ENCODE measurements around the gene SCRT2. TPM values are rescaled to one million over a fixed set of nuclear protein-coding genes. Genes with fewer than 3 reads are reported as not detected.

SCRT2 gene
- total RNA-seq, 1 donor from 2014 or later = not detected

GRCh38 chr20:676967-677366 lies 1.4 kb upstream of the SCRT2 start:
- Histone ChIP-seq H3K36me3 (no peaks in the 10 kb centered on the region), H3K79me2 (ENCODE audit: low read depth) (no peaks in the 10 kb centered on the region), H3K4me2 (peak overlapping the region; percentile 92), H3K4me1 (peaks cover 25% of the 10 kb centered on the region), H3K27ac (no peak overlapping the region), H3K4me3 (peak overlapping the region; percentile 48), H3K9ac (no peak overlapping the region), H4K20me1 (ENCODE audit: low read depth) (peaks cover 28% of the 10 kb centered on the region), H2AFZ (replicated peaks) (no peak overlapping the region), H3K27me3 (peaks cover 72% of the 10 kb centered on the region), H3K9me3 (ENCODE audit: low read depth) (no peaks in the 10 kb centered on the region), H3F3A (ENCODE audit: low read depth) (peaks cover 19% of the 10 kb centered on the region)
- Mint-ChIP-seq H3K27me3 (ENCODE audit: insufficient read depth, low read depth) (peaks cover 50% of the 10 kb centered on the region), H3K36me3 (no peaks in the 10 kb centered on the region), H3K27ac (no peak overlapping the region), H3K9me3 (no peaks in the 10 kb centered on the region), H3K4me3 (no peak overlapping the region), H3K4me1 (peaks cover 14% of the 10 kb centered on the region)
- TF ChIP-seq EZH2 (IDR thresholded peaks at IDR 0.05) (no peak), EZH2phosphoT487 (IDR thresholded peaks at IDR 0.05) (no peak), CTCF (IDR thresholded peaks at IDR 0.05) (no peak)
- DNase-seq (ENCODE audit: low spot score) = no peak

- Histone ChIP-seq H3K36me3 (no peaks in the 10 kb centered on the region), H3K27me3 (peaks cover 72% of the 10 kb centered on the region), H3K79me2 (ENCODE audit: low read depth) (no peaks in the 10 kb centered on the region), H4K20me1 (ENCODE audit: low read depth) (peaks cover 28% of the 10 kb centered on the region), H2AFZ (replicated peaks) (no peak overlapping the region), H3K4me1 (peaks cover 25% of the 10 kb centered on the region), H3F3A (ENCODE audit: low read depth) (peaks cover 19% of the 10 kb centered on the region), H3K4me2 (peak overlapping the region; percentile 92), H3K9ac (no peak overlapping the region), H3K9me3 (ENCODE audit: low read depth) (no peaks in the 10 kb centered on the region), H3K4me3 (peak overlapping the region; percentile 48), H3K27ac (no peak overlapping the region)
- peak; percentile 50 for DNase-seq (ENCODE audit: low spot score)
- Mint-ChIP-seq H3K9me3 (no peaks in the 10 kb centered on the region), H3K27ac (no peak overlapping the region), H3K36me3 (no peaks in the 10 kb centered on the region), H3K27me3 (ENCODE audit: insufficient read depth, low read depth) (peaks cover 51% of the 10 kb centered on the region), H3K4me3 (peak overlapping the region; percentile 81), H3K4me1 (peaks cover 16% of the 10 kb centered on the region)
- no peak for TF ChIP-seq EZH2 (IDR thresholded peaks at IDR 0.05)
- no peak for TF ChIP-seq CTCF (IDR thresholded peaks at IDR 0.05)
- no peak for TF ChIP-seq EZH2phosphoT487 (IDR thresholded peaks at IDR 0.05)
These were observed 824 bp upstream of the SCRT2 start for GRCh38 chr20:676315-676937.

GRCh38 chr20:675033-675452 lies 559 bp downstream of the SCRT2 start:
- TF ChIP-seq EZH2 (IDR thresholded peaks at IDR 0.05) = no peak
- TF ChIP-seq CTCF (IDR thresholded peaks at IDR 0.05) = no peak
- TF ChIP-seq EZH2phosphoT487 (IDR thresholded peaks at IDR 0.05) = no peak
- Mint-ChIP-seq H3K4me3 (peak overlapping the region; percentile 27), H3K36me3 (no peaks in the 10 kb centered on the region), H3K27ac (no peak overlapping the region), H3K4me1 (peaks cover 16% of the 10 kb centered on the region), H3K9me3 (no peaks in the 10 kb centered on the region), H3K27me3 (ENCODE audit: insufficient read depth, low read depth) (peaks cover 54% of the 10 kb centered on the region)
- H3K27ac ChIP-seq = no peak overlapping the region
- H3K4me1 ChIP-seq = peaks cover 25% of the 10 kb centered on the region
- peak overlapping the region; percentile 73 for H3K4me2 ChIP-seq
- no peak for DNase-seq (ENCODE audit: low spot score)
- H3K4me3 ChIP-seq = peak overlapping the region; percentile 48
- H3K79me2 ChIP-seq (ENCODE audit: low read depth) = no peaks in the 10 kb centered on the region
- peaks cover 19% of the 10 kb centered on the region for H3F3A ChIP-seq (ENCODE audit: low read depth)
- H2AFZ ChIP-seq (replicated peaks) = no peak overlapping the region
- no peak overlapping the region for H3K9ac ChIP-seq
- peaks cover 28% of the 10 kb centered on the region for H4K20me1 ChIP-seq (ENCODE audit: low read depth)
- H3K36me3 ChIP-seq = no peaks in the 10 kb centered on the region
- H3K9me3 ChIP-seq (ENCODE audit: low read depth) = no peaks in the 10 kb centered on the region
- H3K27me3 ChIP-seq = peaks cover 72% of the 10 kb centered on the region

All from neural progenitor cell (in vitro differentiated cells).